GM20431 (cell line): ENCODE data around the gene EXOC3.

ENCODE experiments used
- in situ Hi-C: fragments of 300-500 bp; cut with MseI, MboI; formaldehyde crosslinking; loops from one replicate; pipeline ENCODE4 v1.15.0; 2020; ENCODE audit warnings: low sequenced_read_pairs; ENCODE audit not compliant: unreplicated experiment

The EXOC3 gene

DNA sequence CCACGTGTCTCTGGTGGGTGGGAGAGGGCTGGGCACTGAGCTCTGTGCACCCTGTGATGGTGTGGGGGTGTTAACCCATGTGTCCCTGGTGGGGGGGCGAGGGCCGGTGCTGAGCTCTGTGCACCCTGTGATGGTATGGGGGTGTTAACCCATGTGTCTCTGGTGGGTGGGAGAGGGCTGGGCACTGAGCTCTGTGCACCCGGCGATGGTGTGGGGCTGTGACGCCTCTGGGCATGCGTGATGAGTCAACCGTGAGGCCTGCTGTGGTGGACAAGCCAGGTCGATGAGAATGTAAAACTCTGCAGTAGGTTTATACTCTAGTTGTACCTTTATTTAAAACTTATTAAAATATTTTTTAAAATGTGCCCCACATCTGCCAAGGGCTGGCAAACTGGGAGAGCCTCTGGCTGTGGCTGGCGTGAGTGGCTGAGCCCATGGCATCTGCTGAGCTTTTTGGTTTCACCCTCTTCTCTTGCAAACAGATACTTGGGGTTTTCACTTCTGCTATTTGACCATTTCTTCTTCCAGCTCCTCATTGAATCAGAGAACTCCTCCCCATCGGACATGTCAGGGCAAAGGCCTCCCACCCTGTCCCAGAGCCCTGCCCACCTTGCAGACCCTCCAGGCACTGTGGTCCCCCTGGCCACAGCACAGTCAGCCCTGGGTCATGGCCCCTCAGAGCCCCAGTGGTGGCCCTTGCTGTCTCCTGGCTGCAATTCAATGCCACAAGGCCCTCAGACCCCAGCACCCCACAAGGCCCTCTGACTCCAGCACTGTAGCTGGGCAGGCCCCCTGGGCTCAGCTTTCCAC, 18.5 kb upstream of the EXOC3 start:
- in situ Hi-C loops: no loop called here

DNA sequence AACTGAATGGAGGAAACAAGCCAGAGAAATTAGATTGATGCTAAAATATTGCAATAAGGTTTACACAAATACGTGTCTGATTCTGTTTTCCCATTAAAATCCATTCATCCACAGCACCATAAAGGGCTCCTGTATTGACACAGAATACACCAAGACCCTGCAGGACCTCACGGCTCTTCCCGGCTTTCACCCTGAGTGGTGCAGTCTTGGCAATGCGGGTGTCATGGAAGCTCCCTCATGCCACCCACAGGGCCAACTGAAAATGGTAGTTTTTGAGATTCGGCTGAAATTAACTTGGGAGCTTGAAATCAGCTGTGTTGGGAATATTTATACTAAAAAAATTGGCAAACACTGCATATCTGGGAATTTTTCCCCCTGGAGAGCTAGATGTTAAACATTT, 17.3 kb upstream of the EXOC3 start:
- in situ Hi-C loops: no loop called here

DNA sequence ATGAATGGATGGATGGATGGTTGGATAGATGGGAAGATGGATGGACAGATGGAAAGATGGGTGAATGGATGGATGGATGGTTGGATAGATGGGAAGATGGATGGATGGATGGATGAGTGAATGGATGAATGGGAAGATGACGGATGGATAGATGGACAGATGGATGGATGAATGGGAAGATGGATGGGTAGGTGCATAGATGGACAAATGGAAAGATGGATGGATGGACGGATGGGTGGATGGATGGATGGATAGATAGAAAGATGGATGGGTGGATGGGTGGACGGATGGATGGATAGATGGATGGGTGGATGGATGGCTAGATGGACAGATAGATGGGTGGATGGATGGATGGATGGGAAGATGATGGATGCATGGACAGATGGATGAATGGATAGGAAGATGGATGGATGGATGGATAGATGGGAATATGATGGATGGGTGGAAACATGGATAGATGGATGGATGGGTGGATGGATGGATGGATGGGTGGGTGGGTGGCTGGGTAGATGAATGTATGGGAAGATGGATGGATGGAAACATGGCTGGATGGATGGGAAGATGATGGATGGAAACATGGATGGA, 16.5 kb upstream of the EXOC3 start:
- in situ Hi-C loops: no loop called here

DNA sequence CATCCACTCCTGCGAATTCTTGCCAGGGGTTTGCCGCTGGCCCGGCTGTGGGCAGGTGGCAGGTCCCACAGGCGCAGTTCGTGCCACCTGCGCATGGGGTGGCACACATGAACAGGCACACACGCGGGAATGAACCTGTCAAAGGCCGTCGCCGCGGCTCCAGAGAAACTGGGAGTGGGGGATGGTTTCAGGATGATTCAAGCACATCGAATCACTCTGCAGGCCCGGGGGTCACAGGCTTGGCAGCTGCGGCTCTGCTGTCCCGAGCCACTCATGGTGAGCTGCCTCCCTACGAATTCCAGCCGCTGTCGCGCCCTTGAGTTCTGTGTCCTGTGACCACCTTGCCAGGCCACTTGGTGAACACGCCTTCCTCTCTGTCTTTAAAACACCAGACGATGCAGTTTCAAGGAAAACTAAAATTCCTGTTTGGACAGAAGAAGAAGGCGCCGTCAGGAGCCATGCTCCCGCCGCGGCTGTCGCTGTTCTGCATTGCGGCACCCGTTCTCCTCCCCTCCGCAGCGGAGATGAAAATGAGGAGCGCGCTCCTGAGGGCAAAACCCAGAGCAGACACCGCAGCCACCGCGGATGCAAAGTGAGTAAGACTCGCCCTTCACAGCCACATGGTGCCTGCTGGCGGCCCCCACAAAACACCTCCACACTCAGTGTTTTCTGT, 15.4 kb upstream of the EXOC3 start:
- in situ Hi-C loops: no loop called here

DNA sequence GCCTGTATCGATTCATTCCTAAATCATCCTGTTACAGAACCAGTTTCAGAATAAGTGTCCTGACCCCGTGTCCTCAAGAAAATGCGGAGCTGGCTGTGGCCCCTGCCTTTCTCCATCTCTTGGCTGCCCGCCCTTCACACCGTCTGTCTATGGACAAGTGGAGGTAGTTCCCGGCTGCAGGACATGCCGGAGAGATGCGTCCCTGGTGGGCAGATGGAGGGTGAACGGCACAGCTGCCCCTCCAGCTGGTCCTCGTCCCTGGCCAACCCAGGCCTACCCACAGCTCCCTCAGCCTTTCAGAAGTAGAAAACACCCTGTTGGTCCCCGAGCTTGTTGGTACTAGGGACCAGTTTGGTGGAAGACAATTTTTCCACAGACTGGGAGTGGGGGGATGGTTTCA, 14.8 kb upstream of the EXOC3 start:
- in situ Hi-C loops: no loop called here

DNA sequence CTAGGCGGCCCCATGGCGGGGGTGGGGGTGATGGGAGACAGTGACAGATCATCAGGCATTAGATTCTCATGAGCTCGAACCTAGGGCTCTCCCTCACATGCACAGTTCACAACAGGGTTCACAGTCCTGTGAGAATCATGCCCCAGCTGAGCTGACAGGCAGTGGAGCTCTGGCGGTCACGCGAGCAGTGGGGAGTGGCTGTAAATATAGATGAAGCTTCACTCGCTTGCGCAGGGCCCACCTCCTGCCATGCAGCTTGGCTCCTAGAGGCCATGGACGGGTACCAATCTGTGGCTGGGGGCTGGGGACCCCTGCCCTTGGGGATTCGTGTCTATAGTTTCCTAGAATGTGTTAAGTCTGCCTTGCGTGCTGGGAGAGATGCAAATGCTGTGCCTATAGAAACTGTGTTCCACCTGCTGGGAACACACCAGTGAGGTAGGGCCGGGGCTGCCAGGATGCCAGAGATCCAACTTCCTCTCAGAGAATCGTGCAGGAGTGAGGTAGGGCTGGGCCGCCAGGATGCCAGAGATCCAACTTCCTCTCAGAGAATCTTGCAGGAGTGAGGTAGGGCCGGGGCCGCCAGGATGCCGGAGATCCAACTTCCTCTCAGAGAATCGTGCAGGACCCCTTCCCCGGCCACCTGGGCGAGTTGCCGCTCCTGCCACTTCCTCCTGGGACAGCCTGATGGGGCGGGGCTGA, 14.1 kb upstream of the EXOC3 start:
- in situ Hi-C loops: no loop called here

DNA sequence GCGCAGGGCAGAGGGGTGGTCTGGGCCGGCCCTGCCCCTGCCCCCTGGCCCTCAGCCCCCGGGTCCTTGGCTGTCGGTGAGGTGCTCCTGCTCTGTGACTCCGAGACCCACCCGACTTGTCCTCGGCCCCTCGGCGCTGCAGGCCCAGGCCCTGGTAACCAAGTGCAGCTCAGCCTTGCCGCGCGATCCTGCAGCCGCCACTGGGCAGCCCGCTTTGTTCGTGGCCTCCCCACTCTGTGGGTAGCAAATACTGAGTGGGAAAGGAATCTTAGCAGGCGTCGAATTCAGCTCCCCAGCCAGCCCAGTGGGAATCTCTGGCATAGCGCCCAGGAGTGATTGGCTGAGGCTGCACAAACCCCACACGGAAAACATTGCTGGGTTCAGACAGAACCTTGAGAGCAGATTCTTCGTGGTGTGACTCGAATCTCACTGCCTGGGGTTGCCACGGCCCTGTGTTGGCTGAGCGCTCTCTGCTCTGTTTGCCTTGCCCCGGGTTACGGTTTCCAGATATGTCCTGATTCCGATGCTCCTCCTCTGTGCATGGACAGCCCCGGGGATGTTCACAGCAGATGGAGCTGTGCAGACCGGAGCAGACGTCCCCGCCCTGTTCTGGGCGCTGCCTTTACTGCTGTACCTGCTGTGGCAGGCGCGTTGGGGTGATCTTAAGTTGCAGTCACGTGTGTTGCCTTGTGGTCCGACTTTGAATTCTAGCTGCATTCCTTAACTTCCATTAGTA, 13.4 kb upstream of the EXOC3 start:
- in situ Hi-C loops: loop anchor here (10.0 kb wide), 1 partner anchor 115 kb away; no protein-coding TSS in a partner anchor

DNA sequence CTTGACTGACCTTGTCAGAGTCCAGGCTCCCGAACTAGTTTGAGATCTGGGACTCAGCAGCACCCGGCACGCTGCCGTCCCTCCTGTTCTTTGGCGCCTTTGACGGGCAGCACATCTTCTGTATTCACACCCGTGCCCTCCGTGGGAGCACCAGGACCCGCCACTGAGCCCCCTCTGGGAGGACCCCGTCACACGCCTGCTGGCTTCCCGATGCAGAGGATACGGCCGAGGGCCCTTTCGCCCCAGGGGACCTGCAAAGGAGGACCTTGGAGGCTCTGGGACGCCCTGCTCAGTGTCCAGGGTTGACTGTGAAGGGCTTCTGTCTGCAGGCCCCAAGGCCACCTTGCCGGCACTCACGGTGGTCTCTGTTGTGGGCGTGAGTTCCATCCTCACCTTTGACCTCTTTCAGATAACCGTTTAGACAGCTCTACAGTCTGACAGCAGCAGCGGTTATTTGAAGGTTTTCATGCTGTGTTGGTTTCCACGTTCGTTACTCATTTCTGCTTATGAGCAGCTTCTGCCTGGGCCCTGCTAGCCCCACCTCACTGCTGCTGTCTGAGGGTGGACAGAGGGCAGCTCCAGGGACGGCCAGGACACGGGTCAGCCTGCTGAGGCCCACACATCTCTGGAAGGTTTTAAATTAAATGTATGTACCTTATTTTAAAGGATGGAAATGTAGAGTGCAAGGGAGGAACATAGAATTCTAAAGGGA, 12.6 kb upstream of the EXOC3 start:
- in situ Hi-C loops: loop anchor here (10.0 kb wide), 1 partner anchor 116 kb away; no protein-coding TSS in a partner anchor

DNA sequence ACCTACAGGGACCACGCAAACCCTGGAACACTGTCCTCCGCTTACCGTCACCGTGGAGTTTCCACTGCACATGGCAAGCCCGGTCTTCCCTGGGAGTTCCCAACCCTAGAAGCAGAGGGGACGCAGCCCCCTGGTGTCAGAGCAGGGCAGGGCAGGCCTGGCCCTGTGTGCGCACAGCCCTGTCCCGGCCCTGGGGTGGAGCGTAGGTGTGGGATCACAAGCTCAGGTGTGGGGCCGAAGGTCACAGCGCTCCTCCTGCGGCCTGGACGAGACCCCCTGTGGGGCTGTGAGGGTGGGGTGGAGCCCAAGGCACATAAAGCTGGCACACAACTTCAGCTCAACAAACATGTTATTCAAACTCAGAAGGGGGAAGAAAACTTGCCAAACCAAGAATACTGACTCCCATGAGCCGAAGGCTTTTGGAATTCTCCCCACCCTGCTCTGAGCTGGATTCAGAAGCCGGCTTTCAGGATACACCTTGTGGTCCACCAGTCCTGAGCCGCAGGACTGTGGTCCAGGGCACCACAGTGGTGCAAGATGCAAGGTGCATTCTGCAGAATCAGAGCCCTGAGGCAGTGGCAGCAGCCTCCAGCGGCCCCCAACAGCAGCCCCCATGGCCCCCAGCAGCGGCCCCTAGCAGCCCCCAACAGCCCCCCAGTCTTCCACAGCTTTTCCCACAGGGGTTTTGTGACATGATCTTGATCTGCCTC, 11.8 kb upstream of the EXOC3 start:
- in situ Hi-C loops: loop anchor here (10.0 kb wide), 1 partner anchor 116 kb away; no protein-coding TSS in a partner anchor

DNA sequence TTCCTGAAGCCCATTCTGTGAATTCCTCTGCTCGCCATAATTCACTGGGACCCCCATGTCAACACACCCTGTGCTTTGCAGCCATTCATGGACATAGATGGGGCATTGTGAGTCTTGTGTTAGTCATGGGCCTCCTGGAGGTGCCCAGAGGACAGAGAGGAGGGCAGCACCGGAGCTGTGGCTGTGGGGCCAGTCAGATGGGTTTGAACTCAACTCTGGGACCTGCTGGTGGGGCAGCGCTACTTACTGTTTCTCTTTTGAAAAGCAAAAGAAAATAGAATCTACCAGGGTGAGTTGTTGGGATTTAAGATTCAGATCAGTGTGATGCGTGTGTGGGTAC, 11.3 kb upstream of the EXOC3 start:
- in situ Hi-C loops: loop anchor here (10.0 kb wide), 1 partner anchor 117 kb away; no protein-coding TSS in a partner anchor

DNA sequence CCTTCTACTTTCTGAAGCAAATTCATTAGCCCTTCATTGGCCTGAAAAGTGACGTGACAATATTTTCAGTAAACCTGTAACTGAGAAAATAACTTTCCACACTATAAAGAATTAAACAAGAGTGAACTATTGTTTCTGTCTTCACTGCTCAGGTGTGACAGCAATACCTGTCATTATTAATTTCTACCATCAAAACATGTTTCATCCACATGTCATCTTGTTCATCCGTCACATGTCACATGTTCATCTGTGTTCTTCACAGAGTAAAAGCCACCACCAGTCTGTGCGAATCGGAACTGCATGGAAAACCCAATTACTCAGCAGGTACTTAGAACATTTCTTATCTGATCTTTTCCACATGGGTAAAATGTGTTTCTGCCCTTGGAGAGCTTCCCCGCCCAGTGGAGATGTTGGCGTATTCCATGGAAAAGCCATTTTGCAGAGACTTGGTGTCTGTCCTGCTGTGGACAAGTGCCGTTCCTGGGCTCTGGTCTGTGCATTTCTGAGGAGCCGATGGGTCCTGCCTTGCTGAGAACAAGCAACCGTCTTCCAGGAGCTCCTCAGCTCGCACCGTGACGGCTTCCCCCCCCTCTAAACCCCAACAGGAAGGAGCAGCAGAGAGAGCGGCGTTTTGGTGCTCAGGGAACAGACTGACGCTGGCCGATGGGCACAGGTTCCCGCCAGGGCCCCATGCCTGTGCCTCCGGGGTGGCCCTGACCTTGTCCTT, 10.6 kb upstream of the EXOC3 start:
- in situ Hi-C loops: loop anchor here (10.0 kb wide), 1 partner anchor 118 kb away; no protein-coding TSS in a partner anchor

DNA sequence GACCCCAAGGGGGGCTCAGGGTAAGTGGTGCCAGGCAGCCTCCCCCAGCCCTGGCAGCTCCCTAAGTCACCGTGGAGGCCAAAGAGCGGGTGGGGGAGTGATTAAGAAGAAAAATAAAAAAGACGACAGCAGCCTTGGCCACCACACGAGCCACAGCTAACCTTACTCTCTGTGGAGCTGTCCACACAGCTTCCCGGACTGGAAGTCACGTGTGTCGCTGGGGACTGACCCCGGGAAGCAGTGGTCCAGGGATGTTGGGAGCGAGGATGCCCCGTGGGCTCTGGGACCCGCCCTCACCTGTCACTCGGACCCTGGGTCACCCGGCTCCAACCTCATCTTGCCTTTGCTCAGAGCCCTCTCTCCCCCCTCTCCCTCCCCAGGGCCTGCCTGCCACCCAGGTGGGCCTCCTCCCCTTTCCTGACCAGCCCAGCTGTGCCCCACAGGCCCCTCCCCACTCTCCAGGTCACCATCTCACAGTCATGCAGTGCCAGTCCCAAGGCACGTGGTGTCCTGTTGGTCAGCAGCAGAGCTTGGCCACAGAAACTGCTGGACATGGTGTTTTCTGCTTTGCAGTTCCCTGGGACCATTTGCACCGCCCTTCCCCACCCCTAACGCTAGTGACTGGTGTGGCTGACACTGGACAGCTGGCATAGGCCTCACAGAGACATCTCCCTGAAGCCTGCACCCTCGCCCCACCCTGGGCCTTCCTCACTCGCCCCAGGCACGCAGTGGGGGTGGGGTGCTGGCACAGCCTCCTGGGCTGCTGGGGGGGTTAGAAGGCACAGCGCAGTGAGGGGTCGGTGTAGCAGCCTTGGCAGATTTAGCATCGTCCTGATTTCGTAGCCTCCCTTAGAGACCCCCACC, 9.8 kb upstream of the EXOC3 start:
- in situ Hi-C loops: loop anchor here (10.0 kb wide), 1 partner anchor 118 kb away; no protein-coding TSS in a partner anchor

DNA sequence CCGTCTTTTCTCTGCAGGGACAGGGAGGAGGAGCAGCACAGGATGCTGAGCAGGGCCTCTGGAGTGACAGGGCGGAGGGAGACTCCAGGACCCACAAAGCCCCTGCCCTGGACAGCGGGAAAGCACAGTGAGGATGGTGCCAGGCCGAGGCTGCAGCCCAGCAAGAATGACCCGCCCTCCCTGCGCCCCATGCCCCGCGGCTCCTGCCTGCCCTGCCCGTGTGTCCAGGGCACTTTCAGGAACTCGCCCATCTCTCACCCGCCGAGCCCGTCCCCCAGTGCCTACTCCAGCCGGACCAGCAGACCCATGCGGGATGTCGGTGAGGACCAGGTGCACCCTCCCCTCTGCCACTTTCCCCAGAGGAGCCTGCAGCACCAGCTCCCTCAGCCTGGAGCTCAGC, 9.1 kb upstream of the EXOC3 start:
- in situ Hi-C loops: loop anchor here (10.0 kb wide), 1 partner anchor 119 kb away; no protein-coding TSS in a partner anchor

DNA sequence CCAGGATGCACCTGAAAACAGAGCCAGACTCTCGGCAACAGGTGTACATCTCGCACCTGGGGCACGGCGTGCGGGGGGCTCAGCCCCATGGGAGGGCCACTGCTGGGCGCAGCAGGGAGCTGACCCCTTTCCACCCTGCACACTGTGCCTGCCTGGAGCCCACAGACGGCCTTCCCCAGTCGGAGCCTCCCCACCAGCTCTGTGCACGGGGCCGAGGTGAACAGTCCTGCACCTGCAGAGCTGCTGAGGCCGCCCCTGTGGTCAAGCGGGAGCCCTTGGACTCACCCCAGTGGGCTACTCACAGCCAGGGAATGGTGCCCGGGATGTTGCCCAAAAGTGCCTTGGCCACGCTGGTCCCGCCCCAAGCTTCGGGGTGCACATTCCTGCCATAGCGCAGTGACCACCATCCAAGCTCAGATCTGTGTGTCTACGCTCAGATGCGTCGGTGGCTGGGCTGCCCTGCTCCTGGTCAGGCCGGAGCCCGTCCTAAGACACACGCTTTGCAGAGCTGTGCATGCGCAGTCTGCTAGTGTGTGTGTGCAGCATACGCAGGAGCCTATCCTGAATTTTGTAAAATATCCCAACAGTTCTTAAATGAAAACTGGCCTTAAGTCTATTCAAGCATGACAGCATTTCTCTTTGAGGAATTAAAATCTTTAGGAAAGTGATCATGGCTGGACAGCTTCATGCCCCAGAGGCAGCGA, 8.4 kb upstream of the EXOC3 start:
- in situ Hi-C loops: loop anchor here (10.0 kb wide), 1 partner anchor 120 kb away; no protein-coding TSS in a partner anchor

DNA sequence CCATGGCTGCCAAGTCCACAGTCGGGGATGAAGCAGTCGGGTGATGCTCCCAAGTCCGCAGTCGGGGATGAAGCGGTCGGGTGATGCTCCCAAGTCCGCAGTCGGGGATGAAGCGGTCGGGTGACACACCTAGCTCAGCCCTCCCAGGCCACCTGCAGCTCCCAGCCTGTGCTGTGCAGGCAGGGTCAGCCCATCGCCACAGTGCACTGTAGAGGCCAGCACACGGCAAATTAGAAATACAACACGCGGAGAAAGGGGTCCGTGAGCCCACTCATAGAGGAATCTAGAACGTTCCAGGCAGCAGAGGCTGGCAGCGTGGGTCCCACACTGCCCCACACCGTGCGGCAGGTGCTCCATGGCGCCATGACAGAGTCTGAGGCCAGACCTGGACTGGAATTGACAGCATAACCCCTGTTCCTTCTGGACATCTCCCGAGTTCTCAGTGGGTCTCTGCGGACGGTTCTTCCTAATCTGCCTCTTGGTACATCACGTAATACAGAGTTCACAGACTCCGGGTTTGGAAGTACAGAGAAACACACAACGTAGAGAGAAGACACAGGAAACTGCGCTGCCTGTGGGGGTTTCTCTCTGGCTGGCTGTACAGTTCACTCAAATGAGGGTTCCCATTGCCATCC, 7.7 kb upstream of the EXOC3 start:
- in situ Hi-C loops: loop anchor here (10.0 kb wide), 1 partner anchor 120 kb away; no protein-coding TSS in a partner anchor
